Hematopoietic multipotent progenitor cell treated with erythropoietin and hydrocortisone succinate and interleukin-3 and kit ligand, for 15 days (in vitro differentiated cells): ENCODE results near the gene CCL8.

ENCODE experiments used
- DNase-seq: peaks from one replicate; pipeline ENCODE4 v3.0.0-alpha.2; 2015; ENCODE audit warnings: low spot score

Gene CCL8

GRCh38 chr17:34319039-34319483 lies at the start of gene CCL8:
TSS of gene CCL8 (plus strand) at chr17:34319435. CDS start at chr17:34319502, 67 bp downstream.
- DNase-seq, result no peak

- DNase-seq, result no peak
Observed at GRCh38 chr17:34269969-34270368, 49.3 kb upstream of the CCL8 start, which contains the start of gene CCL7. TSS of gene CCL7 (plus strand) at chr17:34270221. CDS start at chr17:34270291, 70 bp downstream.

GRCh38 chr17:34275881-34276280 lies 43.4 kb upstream of the CCL8 start:
- no peak for DNase-seq

DNA sequence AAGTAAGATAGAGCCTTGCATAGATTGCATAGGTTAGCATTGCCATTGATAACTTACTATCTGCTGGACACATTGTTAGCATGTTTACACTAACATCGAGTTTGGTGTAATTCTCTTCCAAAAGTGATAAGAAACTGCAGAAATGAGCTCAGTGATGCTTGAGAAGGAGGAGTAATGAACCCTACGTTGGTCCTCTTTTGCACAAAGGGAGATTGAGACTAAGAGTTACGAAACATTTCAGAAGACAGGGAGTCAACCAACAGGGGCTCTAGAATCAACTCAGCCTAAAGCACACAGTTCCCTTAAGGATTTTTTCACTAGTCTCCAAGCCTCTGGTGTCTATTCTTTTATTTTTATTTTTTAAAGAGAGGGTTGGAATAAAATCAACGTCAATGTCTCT lies 42.4 kb upstream of the CCL8 start:
- no peak for DNase-seq

DNA sequence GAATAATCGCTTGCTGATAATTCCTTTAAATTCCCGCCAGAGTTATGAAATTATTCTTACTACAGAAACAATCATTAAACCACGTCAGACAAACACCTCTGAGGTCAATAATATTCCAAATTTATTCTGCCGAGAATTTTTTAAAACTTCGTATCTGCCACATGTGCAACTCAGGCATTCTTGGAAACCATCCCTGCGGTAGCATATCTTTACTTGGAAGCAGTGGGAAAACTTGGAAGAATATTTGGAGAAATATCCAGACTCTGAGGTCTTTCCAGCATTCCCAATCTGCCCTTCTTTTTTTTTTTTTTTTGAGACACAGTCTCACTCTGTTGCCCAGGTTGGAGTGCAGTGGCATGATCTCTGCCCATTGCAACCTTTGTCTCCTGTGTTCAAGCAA lies 35.7 kb upstream of the CCL8 start:
- no peak for DNase-seq

GRCh38 chr17:34285286-34285792 lies 33.9 kb upstream of the CCL8 start, which contains the start of gene CCL11:
TSS of gene CCL11 (plus strand) at chr17:34285742. CDS start at chr17:34285809, 67 bp downstream.
- DNase-seq, result no peak

DNA sequence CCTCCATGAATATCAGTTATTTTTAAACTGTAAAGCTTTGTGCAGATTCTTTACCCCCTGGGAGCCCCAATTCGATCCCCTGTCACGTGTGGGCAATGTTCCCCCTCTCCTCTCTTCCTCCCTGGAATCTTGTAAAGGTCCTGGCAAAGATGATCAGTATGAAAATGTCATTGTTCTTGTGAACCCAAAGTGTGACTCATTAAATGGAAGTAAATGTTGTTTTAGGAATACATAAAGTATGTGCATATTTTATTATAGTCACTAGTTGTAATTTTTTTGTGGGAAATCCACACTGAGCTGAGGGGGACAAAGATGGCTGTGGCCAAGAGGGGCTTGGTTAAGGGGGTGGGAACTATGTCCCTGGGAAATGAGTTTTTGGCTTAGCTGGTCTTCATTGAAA lies 31.4 kb upstream of the CCL8 start:
- no peak for DNase-seq

DNA sequence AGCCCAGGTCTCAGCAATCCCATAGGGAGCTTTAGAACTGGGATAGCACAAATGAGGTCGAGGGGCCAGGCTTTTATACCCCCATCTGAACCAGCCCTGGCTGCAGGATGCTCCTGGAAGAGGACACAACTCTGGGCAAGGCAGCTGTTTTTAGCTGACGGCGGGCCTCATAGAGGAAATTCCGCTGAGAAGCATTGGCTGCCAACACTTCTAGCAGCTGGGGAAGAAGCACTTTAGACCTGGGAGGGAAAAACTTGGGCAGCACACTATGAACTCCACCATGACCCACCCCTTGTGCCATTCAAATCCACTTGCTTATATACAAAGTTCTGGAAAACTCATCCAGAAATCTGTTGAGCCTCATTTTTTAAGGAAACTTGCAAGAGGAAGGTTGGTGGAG lies 28.6 kb upstream of the CCL8 start:
- no peak for DNase-seq

DNA sequence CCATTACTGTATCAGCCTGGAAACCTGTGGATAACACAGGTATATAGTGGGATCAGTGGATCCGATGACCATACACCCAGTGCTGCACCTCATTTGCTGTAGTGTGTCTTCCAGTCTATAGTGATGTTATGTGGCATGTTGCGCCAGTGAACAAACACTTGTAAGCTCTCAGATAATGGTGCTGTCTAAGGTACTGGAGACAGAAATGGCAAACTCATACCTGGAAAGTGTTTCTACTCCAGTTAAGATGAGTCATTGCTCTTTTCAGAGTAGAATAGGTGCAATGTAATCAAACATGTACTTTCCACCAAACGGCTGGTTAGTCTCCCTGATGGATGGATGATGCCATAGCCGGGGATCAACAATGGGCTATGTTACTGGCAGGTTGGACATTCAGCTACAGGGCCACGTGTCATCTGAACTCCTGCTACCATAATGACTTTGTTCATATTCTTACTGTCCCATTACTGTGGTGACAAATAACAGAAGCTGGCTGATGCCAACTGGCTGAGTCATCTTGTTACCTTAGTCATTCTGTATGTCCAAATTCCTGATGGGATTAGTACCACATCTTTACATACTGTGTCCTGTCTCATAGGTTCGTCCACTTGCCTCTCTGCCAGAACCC lies 27.4 kb upstream of the CCL8 start:
- no peak for DNase-seq

GRCh38 chr17:34299027-34299426 lies 20.2 kb upstream of the CCL8 start:
- no peak for DNase-seq

- no peak for DNase-seq
Observed at GRCh38 chr17:34299956-34300577, 19.2 kb upstream of the CCL8 start.

GRCh38 chr17:34300652-34301370 lies 18.4 kb upstream of the CCL8 start:
- DNase-seq, result no peak

DNA sequence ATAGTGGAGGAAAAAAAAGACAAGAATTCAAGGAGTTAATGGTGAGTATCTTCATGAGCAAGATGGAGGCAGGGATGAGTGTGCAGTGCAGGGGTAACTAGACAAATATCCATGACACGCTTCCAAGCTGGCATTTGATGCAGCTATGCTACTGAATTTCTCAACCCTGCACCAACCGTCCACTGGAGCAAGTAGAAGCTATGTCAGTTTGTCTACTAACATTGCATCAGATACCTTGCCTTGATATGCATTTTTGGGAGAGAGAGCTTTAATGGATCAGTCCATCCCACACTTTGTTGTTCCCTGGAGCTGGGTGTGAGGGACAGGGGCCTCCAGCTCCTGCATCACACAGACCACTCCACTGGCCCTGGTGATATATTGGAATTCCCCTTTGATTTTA lies 17.2 kb upstream of the CCL8 start:
- no peak for DNase-seq

- DNase-seq, result no peak
Observed at GRCh38 chr17:34302636-34303035, 16.6 kb upstream of the CCL8 start.

GRCh38 chr17:34303606-34304005 lies 15.6 kb upstream of the CCL8 start:
- DNase-seq, result no peak

- no peak for DNase-seq
Observed at GRCh38 chr17:34305061-34305460, 14.2 kb upstream of the CCL8 start.

- no peak for DNase-seq
Observed at GRCh38 chr17:34305606-34306005, 13.6 kb upstream of the CCL8 start.

GRCh38 chr17:34306466-34306865 lies 12.8 kb upstream of the CCL8 start:
- DNase-seq, result no peak

GRCh38 chr17:34307110-34307509 lies 12.1 kb upstream of the CCL8 start:
- no peak for DNase-seq

DNA sequence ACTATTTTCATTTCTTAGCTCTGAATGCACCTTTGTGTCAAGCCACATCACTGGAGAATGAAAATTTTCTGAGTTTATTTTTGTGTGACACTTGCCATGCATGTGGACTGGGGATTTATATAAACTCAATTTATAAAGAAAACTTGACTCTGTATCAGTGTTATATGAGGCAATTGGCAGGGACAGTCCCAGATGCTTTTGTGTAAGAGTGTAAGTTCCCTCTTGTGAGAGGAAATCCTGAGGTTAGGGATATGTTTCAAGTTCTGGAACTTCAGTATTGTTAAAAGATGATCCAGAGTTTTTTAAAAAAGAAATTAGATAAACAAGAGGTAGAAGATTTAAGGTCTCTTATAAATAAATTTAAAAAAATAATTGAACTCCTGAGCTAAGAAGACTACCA lies 10.9 kb upstream of the CCL8 start:
- no peak for DNase-seq

DNA sequence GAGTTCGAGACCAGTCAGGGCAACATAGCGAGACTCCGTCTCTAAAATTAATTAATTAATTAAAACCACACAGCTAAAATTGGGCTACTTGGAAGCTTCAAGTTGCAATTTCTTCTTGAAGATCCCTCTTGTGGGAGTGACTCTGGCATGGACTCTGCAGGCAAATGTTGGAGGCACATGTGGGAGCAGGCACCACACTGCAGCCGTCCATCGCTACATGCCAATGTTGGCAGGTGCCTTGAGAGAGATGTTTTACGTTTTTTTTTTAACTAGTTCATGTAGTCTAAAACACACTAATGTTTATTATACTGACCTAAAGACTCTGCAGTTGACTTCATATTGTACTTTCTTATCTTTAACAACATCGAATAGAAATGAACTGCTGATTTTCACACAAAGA lies 7.9 kb upstream of the CCL8 start:
- DNase-seq, result no peak

- no peak for DNase-seq
Observed at GRCh38 chr17:34312080-34312479, 7.2 kb upstream of the CCL8 start.

DNA sequence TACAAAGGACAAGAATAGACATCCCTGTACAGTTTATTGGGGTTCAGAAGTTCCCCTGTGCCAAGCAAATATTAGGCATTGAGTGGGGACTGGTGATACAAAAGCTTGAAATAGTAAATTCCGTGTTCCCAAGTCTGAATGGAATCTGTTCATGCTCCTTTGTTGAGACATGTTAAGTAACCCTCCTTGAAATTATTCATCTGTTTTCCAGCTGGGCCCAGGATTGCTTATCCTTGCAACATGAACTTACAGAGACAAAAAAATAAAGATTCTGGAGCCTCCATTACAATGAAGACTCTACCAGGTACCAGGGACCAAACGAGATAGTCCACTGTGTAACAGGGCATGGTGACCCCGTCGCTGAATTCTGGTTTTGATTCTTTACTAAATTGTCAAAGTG lies 6.1 kb upstream of the CCL8 start:
- no peak for DNase-seq
